ENCODE data around the gene ISM1.
A peak's percentile ranks its signal among the peaks of the same experiment; 100 is the strongest.

The ISM1 gene

GRCh38 chr20:13212750-13213149 lies 8.3 kb upstream of the ISM1 start:
- Mint-ChIP-seq H3K27ac (no peak overlapping the region), H3K9me3 (no peaks in the 10 kb centered on the region), H3K4me3 (no peak overlapping the region), H3K4me1 (peaks cover 14% of the 10 kb centered on the region), H3K27me3 (peaks cover 33% of the 10 kb centered on the region), H3K36me3 (ENCODE audit: low read depth) (no peaks in the 10 kb centered on the region)
- no peak for DNase-seq
- peak; percentile 88 for ATAC-seq

GRCh38 chr20:13213335-13213734 lies 7.7 kb upstream of the ISM1 start:
- no peaks in the 10 kb centered on the region for H3K36me3 Mint-ChIP-seq (ENCODE audit: low read depth)
- no peak overlapping the region for H3K27ac Mint-ChIP-seq
- H3K4me3 Mint-ChIP-seq = no peak overlapping the region
- no peak for ATAC-seq
- peaks cover 14% of the 10 kb centered on the region for H3K4me1 Mint-ChIP-seq
- no peaks in the 10 kb centered on the region for H3K9me3 Mint-ChIP-seq
- H3K27me3 Mint-ChIP-seq = peaks cover 39% of the 10 kb centered on the region
- DNase-seq = no peak

DNA sequence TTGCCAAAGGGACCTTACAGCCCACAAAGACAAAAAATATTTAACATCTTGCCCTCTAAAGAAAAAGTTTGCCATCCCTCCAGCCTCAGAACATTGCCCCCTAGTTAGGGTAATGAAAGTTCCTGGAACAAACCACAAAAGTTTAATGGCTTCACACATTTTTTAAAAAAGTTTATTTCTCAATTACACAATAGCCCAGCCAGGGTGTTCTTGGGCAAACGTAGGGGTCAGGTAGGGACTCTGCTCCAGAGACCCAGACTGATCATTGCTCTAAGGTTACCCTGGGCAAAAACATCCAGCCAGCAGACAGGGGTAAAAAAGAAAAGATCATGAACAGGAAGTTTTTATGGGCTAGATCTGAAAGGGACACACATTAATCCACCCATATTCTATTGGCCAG lies 4.5 kb upstream of the ISM1 start:
- ATAC-seq (no peak), DNase-seq (no peak)
- no peak overlapping the region for H3K4me3 Mint-ChIP-seq
- H3K9me3 Mint-ChIP-seq = no peaks in the 10 kb centered on the region
- H3K36me3 Mint-ChIP-seq (ENCODE audit: low read depth) = no peaks in the 10 kb centered on the region
- peaks cover 24% of the 10 kb centered on the region for H3K4me1 Mint-ChIP-seq
- peaks cover 60% of the 10 kb centered on the region for H3K27me3 Mint-ChIP-seq
- no peak overlapping the region for H3K27ac Mint-ChIP-seq

DNA sequence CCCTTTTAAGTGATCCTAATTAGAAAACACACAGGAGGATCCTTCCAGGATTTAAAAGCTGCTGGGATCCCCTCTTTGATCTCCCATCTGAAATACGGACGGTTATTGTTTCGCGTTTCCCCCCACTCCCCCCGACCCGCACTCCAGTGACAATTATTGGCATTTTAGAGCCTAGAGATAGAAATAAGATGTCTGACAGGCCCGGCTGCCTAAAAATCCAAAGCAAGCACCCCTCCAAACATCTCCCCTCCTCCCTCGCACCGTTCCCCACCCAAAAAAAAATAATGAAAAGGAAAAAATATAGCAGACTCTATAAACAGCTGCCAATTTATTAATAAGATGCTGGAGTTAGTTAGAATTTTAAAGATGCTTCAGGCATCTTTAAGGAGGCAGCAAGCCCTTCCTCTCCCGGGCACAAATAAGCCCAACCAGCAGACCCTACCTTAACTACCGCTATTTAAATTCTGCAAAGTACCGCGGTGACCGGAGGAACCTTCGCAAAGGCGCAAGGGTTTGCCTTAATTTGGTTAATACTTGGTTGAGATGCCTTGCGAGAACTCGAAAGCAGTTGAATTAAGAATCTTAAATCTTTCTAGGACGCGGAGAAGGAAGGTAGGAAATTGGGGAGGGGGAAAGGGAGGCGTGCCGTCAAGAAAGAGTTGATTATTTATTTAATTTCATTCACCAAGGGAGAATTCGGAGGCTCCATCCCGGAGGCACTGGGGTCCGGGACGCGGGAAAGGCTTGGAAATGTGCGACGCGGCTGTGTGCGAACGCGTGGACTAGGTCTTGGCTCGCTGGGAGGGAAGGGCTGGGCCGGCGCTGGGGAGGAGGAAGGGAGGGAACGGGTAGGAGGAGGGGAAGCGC lies 1.5 kb upstream of the ISM1 start:
- Mint-ChIP-seq H3K4me1 (peaks cover 25% of the 10 kb centered on the region), H3K4me3 (peak overlapping the region; percentile 80)

DNA sequence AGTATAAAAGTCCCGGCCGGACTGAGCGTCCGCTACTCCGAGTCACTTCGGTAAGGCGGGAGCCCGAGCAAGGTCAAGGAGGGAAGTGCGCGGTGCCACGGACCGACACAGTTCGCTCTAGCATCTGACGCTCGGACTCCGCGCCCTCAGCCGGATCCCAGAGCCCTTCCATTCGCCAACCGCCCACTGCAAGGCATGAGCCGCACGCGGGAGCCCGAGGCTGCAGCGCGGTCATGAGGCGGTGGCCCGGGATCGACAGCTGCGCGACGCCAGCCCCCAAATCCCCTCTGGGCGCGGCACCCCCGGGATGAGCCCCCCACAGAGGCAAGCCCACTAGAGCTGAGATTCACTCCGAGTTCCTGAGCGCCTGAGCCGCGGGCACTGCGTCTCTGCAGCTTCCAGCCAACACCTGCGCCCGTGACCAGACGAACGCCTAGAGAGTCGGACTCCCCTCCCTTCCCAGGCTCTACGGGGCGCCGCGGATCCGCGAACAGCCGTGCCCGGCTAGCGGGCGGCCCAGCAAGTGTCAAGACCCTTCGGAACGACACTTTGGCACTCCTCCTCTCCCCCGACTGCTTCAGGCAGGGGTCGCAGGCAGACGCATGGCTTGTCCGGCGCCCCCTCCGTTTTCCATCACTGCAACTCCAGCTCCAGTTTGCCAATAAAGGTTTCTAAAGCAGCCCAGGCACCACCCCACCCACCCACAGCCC lies 725 bp upstream of the ISM1 start:
- Mint-ChIP-seq H3K4me1 (peaks cover 25% of the 10 kb centered on the region), H3K9me3 (no peaks in the 10 kb centered on the region), H3K27me3 (peaks cover 51% of the 10 kb centered on the region), H3K36me3 (ENCODE audit: low read depth) (no peaks in the 10 kb centered on the region), H3K27ac (peak overlapping the region; percentile 54), H3K4me3 (peak overlapping the region; percentile 80)
- ATAC-seq (peak; percentile 35), DNase-seq (peak; percentile 45)

More for the DNA sequence above, 1.5 kb upstream of the ISM1 start:
- Mint-ChIP-seq H3K36me3 (ENCODE audit: low read depth) (no peaks in the 10 kb centered on the region), H3K9me3 (no peaks in the 10 kb centered on the region), H3K27ac (no peak overlapping the region), H3K27me3 (peaks cover 52% of the 10 kb centered on the region)
- ATAC-seq = no peak
- no peak for DNase-seq

- peaks cover 47% of the 10 kb centered on the region for H3K27me3 Mint-ChIP-seq
These were observed 219 bp downstream of the ISM1 start for GRCh38 chr20:13221313-13221672.

GRCh38 chr20:13221673-13222318 lies 722 bp downstream of the ISM1 start:
- Mint-ChIP-seq H3K36me3 (ENCODE audit: low read depth) (peaks cover 7% of the 10 kb centered on the region), H3K27ac (peak overlapping the region; percentile 79), H3K27me3 (peaks cover 42% of the 10 kb centered on the region), H3K4me1 (peaks cover 21% of the 10 kb centered on the region), H3K9me3 (peaks cover 8% of the 10 kb centered on the region), H3K4me3 (peak overlapping the region; percentile 84)
- DNase-seq (peak; percentile 60), ATAC-seq (peak; percentile 85)

More at GRCh38 chr20:13221313-13221672, 219 bp downstream of the ISM1 start:
- Mint-ChIP-seq H3K9me3 (peaks cover 4% of the 10 kb centered on the region), H3K27ac (no peak overlapping the region), H3K4me1 (peaks cover 25% of the 10 kb centered on the region), H3K36me3 (ENCODE audit: low read depth) (peaks cover 3% of the 10 kb centered on the region), H3K4me3 (no peak overlapping the region)
- peak; percentile 10 for ATAC-seq
- DNase-seq = peak; percentile 8

DNA sequence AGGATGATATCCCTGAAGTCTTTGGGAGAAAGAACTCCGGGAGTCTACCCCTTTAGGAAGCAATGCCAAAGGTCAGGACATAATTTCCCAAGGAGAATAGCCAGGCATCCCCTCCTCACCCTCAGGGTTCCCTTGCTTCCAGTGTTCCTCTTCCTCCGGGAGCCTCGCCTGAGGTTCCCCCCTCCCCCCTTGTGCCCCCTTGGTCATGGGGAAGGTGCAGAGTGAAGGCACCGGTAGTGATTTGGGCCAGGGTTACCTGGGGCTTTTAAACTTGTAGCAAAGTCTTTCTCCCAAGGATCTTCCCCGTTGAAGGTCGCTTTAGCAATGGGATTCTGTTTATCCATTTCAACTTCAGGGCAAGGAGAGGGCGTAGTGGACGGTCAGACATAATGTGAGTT lies 1.2 kb downstream of the ISM1 start:
- peaks cover 9% of the 10 kb centered on the region for H3K36me3 Mint-ChIP-seq (ENCODE audit: low read depth)
- H3K4me3 Mint-ChIP-seq = peak overlapping the region; percentile 84
- DNase-seq (no peak), ATAC-seq (no peak)
- H3K4me1 Mint-ChIP-seq = peaks cover 21% of the 10 kb centered on the region
- peak overlapping the region; percentile 79 for H3K27ac Mint-ChIP-seq
- H3K27me3 Mint-ChIP-seq = peaks cover 39% of the 10 kb centered on the region
- H3K9me3 Mint-ChIP-seq = peaks cover 11% of the 10 kb centered on the region

DNA sequence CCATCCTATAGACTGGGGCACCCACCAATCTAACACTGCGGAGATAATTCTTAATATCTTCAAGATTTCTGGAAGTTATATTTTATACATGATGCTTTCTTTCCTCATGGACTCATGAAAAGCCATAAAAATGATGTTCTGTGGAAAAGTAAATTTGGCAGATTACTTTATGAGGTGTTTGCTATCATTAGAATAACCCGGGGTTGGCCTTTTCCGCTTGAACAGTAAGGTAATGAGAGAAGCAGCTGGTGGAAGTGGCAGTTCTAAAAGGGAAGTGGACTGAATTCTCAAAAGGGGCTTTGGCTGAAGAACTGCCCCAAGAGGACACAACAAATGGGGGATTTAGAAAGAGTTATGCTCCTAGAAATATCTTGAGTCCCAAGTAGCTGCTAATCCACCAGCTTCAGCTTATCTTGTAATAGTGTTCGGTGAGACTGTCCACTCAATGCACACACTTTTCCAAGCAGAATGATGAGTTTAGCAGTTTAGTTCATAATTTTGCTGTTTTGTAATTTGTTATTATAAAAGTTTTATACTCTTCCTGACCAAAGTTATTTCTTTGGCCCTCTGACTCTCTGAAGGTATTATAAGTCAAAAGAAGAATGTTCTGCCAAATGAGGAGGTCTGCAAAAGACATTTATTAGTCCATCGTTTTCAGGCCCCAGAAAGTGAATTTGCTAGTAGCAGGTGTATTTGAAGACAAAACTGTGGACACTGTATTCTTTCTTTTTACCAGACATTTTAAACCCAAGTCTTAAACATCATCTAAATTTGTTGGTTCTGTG lies 2.9 kb downstream of the ISM1 start:
- DNase-seq (no peak), ATAC-seq (no peak)
- Mint-ChIP-seq H3K4me3 (no peak overlapping the region), H3K4me1 (peaks cover 30% of the 10 kb centered on the region), H3K27ac (no peak overlapping the region), H3K36me3 (ENCODE audit: low read depth) (peaks cover 12% of the 10 kb centered on the region), H3K27me3 (peaks cover 23% of the 10 kb centered on the region), H3K9me3 (peaks cover 18% of the 10 kb centered on the region)

GRCh38 chr20:13226367-13226766 lies 5.3 kb downstream of the ISM1 start:
- DNase-seq (no peak), ATAC-seq (no peak)
- H3K4me1 Mint-ChIP-seq = peaks cover 45% of the 10 kb centered on the region
- peaks cover 12% of the 10 kb centered on the region for H3K36me3 Mint-ChIP-seq (ENCODE audit: low read depth)
- H3K4me3 Mint-ChIP-seq = no peak overlapping the region
- no peak overlapping the region for H3K27ac Mint-ChIP-seq
- peaks cover 18% of the 10 kb centered on the region for H3K9me3 Mint-ChIP-seq
- H3K27me3 Mint-ChIP-seq = peaks cover 7% of the 10 kb centered on the region

DNA sequence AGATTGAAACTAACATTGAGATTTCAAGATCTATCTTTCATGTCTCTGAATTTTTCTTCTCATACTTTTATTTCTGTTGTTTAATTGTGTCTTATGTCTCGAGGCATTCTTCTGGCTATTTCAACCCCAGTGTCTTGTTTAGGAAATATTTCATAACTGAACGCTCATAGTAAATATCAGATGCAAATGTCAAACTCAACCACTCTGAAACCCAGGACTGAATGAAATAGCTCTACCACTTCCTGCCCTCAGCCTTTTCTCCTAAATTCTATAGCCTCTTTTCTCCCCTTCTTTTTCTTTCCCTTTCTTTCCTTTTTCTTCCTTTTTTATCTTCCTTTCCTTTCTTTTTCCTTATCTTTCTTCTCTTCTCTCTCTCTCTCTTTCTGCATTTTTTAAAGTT lies 7.7 kb downstream of the ISM1 start:
- H3K9me3 Mint-ChIP-seq = peaks cover 18% of the 10 kb centered on the region
- ATAC-seq (no peak), DNase-seq (no peak)
- H3K27ac Mint-ChIP-seq = peak overlapping the region; percentile 92
- H3K4me1 Mint-ChIP-seq = peaks cover 45% of the 10 kb centered on the region
- H3K27me3 Mint-ChIP-seq = no peaks in the 10 kb centered on the region
- H3K36me3 Mint-ChIP-seq (ENCODE audit: low read depth) = peaks cover 12% of the 10 kb centered on the region
- peak overlapping the region; percentile 58 for H3K4me3 Mint-ChIP-seq

DNA sequence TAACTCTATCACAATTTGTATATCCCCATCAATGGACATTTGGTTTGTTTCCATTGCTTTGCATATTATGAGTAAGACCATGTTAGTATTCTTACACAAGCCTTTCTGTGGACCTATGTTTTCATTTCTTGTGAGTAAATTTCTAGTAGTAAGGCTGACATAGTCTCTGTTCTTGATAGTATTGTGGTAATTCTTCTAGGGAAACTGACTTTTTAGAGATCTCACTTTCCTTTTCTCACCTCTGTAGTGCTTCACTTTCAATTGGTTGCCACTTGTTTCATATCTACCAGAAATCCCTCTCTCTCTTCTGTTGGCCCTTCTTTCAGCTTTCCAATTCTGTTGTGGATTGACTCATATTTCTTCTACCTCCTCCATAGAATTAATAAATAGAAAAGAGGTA lies 8.5 kb downstream of the ISM1 start:
- DNase-seq (no peak), ATAC-seq (peak; percentile 67)
- H3K9me3 Mint-ChIP-seq = peaks cover 18% of the 10 kb centered on the region
- peak overlapping the region; percentile 58 for H3K4me3 Mint-ChIP-seq
- peaks cover 12% of the 10 kb centered on the region for H3K36me3 Mint-ChIP-seq (ENCODE audit: low read depth)
- peaks cover 45% of the 10 kb centered on the region for H3K4me1 Mint-ChIP-seq
- H3K27me3 Mint-ChIP-seq = no peaks in the 10 kb centered on the region
- peak overlapping the region; percentile 92 for H3K27ac Mint-ChIP-seq

- H3K36me3 Mint-ChIP-seq (ENCODE audit: low read depth) = peaks cover 10% of the 10 kb centered on the region
- DNase-seq = peak; percentile 32
- H3K4me1 Mint-ChIP-seq = peaks cover 45% of the 10 kb centered on the region
- peak overlapping the region; percentile 92 for H3K27ac Mint-ChIP-seq
- peak overlapping the region; percentile 49 for H3K4me3 Mint-ChIP-seq
- H3K9me3 Mint-ChIP-seq = peaks cover 14% of the 10 kb centered on the region
- no peaks in the 10 kb centered on the region for H3K27me3 Mint-ChIP-seq
- ATAC-seq = peak; percentile 86
These were observed 10.1 kb downstream of the ISM1 start for GRCh38 chr20:13231031-13231752.

Data from activated naive CD8-positive, alpha-beta T cell treated with anti-CD3 and anti-CD28 coated beads, Interleukin-2, amount 50 U/mL, for 24 hours (primary cell).